Activated T-cell treated with anti-CD3 and anti-CD28 coated beads for 24 hours (primary cell): ENCODE results near the gene PCNX2.

ENCODE experiments used
- DNase-seq: peaks from one replicate; pipeline ENCODE4 v3.0.0-alpha.2; 2020; ENCODE audit warnings: low read depth

Gene PCNX2

GRCh38 chr1:233295237-233295974, at the start of gene PCNX2:
TSS of gene PCNX2 (minus strand) at chr1:233295725. CDS start at chr1:233295478, 247 bp downstream.
- DNase-seq: peak; percentile 64

DNA sequence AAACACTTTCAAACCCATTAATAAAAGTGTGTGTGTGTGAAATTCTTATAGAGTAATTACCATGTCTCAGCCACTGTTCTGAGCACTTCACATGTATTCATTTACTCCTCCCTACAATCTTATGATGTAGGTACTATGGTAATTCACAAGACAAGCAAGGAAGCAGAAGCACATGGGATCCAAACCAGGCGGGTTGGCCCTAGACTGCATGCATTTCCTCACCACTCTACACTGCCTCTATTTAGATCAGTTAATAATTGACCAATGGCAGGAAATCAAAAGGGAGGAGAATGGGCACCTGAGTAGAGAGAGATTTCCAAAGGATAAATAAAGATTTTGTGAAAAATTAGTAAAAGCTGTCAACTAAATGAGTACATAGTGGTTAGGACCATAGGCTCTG, 47.7 kb upstream of the PCNX2 start:
- DNase-seq: no peak

GRCh38 chr1:233342086-233342485, 46.6 kb upstream of the PCNX2 start:
- DNase-seq: no peak

DNA sequence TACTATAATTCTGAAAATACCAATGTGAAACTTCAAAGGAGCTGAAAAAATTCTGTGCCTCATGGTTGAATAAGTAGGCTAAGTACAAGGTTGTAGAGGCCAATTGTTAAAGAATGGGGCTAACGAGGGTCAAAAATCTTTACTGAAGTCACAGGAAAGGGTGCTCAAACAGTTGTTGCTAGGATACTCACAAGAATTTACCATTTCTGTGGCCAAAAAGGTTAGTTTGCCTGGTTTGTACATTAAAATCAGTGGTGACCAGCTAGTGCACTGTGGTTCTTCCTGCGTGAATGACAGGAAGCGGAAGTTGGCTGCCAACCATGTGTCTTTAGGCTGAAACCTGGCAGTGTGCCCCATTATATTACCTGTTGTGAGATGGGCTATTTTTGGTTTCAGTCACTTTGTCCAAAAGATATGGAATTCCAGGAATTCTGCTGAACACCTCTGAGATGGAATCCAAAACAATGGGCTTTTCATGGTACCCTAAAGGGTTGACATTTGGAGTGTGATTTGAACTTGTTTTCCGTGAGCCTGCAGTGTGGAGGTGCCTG, 45.5 kb upstream of the PCNX2 start:
- DNase-seq: no peak

GRCh38 chr1:233340031-233340555, 44.6 kb upstream of the PCNX2 start:
- no peak for DNase-seq

GRCh38 chr1:233338102-233338501, 42.6 kb upstream of the PCNX2 start:
- no peak for DNase-seq

DNA sequence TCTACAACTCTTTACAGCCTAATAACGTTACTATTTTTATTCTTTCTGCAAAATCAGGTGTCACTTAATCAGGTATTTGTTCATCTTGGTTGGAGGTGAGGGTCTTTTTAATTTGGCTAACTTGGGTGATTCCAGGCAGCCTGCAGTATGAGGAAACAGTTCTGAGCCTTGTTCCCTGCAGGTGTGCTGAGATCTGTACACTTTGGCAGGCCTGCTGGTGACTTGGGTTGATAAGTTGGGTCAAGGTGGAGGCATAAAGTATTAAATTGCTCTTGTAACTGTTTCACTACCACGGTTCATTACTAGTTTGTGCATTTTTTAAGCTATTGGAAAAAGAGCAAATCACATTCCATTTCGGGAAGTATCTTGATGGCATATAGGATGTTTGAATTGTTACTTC, 42.0 kb upstream of the PCNX2 start:
- DNase-seq: no peak

GRCh38 chr1:233336554-233337456, 41.3 kb upstream of the PCNX2 start:
- no peak for DNase-seq

DNA sequence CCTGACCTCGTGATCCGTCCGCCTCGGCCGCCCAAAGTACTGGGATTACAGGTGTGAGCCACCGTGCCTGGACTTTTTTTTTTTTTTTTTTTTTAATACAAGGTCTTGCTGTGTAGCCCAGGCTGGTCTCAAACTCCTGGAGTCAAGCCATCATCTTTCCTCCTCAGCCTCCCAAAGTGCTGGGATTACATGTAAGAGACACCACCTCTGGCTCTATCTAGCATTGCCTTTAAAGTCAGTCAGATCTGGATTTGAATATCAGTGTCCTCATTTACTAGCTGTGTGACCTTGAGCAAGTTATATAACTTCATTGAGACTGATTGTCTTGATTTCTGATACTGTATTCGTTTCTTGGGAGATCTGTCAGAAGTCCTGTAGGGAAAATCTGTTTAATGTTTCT, 38.6 kb upstream of the PCNX2 start:
- no peak for DNase-seq

DNA sequence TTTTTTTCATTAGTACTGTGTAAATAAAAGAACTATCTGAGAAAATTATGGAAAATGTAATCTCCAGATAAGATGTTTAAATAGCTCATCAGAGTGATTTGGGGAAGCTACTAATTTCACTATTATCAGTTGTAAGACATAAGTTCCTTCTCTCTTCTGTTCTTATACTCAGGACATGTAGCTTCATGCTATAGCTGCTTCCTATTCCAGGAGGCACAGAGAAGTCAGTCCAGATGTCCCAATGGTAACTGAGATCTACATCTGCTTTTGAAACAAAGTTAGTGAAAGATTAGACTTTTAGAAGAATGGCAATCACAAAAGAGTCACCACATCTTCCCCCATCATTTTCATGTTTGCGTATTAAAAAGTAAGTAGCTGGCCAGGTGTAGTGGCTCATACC, 37.6 kb upstream of the PCNX2 start:
- DNase-seq: no peak

GRCh38 chr1:233331676-233332519, 36.4 kb upstream of the PCNX2 start:
- no peak for DNase-seq

- DNase-seq: no peak
Measured at GRCh38 chr1:233328142-233328921, 32.8 kb upstream of the PCNX2 start.

DNA sequence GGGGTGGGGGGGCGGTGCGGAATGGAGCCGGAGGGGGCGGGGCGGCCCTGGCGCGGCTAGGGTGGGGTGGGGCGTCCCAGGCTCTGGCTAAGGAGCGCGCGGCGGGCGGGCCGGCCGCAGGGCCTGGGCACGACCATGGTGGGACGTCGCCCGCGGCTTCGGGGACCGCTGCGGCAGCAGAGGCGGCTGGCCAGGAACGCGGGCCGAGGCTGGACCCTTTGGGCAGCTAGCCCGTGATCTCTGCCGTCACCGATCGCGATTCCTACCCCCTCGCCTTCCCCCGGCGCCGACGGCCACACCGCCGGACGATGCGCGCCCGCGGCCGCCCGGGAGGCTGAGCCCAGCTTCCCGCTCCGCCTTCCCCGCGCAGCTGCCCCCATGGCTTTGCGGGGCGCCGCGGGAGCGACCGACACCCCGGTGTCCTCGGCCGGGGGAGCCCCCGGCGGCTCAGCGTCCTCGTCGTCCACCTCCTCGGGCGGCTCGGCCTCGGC, 32.2 kb upstream of the PCNX2 start, which contains the start of gene MAP3K21:
Gene MAP3K21 (plus strand): TSS at position 74 of the 491 bp plus-strand sequence. CDS start 305 bp downstream, at position 379.
- no peak for DNase-seq

DNA sequence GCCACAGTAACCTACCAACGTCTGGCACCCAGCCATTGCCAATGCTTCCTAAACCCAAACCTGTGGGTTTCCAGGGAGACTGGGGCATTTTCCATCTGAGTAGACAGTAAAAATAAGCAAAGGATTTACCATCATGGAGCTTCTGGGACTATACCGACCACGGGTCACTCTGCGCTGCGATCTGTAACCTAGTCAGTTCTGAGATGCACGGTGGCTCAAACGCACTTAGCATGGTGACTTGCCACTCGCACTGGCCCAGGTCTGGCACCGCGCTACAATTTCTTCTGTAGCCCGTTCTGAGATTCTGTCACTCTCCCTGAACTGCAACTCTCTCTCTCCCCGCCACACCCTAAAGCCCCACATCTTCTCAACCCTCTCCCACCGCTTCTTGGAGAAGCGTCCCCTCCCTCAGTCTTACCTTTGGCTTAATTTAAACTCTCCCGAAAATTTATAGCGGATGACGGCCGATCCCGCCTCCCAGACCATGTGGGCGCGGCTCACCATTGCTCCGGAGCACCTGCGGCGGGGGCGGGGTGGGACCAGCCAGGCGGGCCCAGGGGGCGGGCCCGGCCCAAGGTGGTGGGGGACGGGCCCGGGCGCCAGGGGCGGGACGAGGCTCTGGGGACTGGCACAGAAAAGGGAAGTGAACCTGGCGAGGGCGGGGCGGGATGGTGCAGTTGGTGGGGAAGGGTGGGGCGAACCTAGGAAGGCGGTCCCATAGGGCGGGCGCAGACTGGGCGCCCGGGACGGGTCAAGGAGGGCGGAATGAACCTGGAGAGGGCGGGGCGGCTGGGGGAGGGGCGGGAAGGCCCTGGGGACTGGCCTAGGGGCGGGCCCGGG, 31.5 kb upstream of the PCNX2 start:
- peak; percentile 76 for DNase-seq

GRCh38 chr1:233326319-233326718, 30.8 kb upstream of the PCNX2 start:
- DNase-seq: no peak

DNA sequence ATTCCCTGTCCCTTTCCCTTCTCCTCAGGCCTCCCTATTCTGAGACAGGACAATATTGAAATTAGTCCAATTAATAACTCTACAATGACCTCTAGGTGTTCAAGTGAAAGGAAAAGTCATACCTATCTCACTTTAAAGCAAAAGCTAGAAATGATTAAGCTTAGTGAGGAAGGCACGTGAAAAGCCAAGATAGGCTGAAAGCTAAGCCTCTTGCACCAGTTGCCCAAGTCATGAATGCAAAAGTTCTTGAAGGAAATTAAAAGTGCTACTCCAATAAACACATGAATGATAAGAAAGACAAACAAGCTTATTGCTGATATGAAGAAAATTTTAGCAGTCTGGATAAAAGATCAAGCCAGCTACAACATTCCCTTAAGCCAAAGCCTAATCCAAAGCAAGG, 28.2 kb upstream of the PCNX2 start:
- DNase-seq: no peak

DNA sequence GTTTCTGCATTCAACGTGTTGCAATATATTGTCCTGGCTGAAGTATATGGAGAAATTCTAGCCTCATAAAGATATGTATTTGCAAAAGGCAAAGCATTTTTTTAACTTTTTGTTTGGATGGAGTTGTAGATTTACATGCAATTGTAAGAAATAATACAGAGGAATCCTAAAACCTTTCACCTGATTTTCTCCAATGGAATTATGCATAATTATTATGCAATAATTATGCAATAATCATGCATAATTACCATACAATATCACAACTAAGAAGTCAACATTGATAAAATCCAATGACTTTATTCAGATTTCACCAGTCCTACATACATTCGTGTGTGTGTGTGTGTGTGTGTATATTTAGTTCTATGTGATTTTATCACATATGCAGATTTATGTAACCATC, 24.5 kb upstream of the PCNX2 start:
- DNase-seq: no peak

DNA sequence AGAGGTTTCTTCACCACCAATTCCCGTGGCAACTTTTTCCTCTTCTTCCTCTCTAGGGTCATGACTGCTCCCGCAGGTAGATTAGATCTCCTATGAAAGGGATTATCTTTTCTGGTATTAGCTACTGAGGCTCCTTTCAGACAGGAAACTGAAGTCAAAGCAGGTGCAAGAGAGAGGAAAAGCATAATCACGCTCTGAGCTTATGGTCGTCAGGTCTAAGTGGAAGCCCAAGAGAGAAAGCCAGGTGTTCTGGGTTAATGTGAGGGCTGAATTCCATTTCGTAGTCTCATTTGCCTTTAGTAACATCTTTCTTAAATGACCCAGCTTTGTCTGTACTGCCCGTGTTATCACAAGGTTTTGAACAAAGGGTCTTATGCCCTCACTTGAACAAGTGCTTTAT, 23.7 kb upstream of the PCNX2 start:
- no peak for DNase-seq

- DNase-seq: no peak
Measured at GRCh38 chr1:233316473-233316872, 20.9 kb upstream of the PCNX2 start.
